H1 (cell line): ENCODE results near the gene PRDM5.

ENCODE experiments used
- CTCF ChIP-seq, 3 experiments: IDR thresholded peaks; 1 replicate in 2 of 3; 2 replicates in 1 of 3; pipeline versions ENCODE4 v1.5.1 to v1.6.1; 2011; ENCODE audit warnings: low read length in 3 of 3, mild to moderate bottlenecking in 3 of 3, inconsistent platforms in 2 of 3, low read depth in 1 of 3, moderate library complexity in 1 of 3; ENCODE audit not compliant: insufficient read depth in 1 of 3; ENCODE audit errors: control extremely low read depth in 1 of 3
- KDM5A ChIP-seq: fragments of 200-600 bp; IDR thresholded peaks from 2 replicates; pipeline ENCODE4 v1.7.1; 2012; ENCODE audit warnings: mild to moderate bottlenecking, low read length, inconsistent platforms, mixed read lengths

- TF ChIP-seq KDM5A, result no peak
- TF ChIP-seq CTCF (IDR thresholded peaks at IDR 0.05; ENCODE audit: control extremely low read depth in 1 of 3, insufficient read depth in 1 of 3, low read depth in 1 of 3, low read length in 3 of 3), result peak; percentile 28 to 63 (median 33); a peak in 3 of 4 replicates
These were observed 52.2 kb downstream of the PRDM5 start for GRCh38 chr4:120870279-120870673.
